Mucosa of stomach (tissue), 1 donor: ENCODE measurements around the gene SUGCT.

Source experiments
- H3K27me3 ChIP-seq: one replicate; pipeline ENCODE4 v1.7.0; 2013; ENCODE audit warnings: mild to moderate bottlenecking, low read length; ENCODE audit not compliant: control insufficient read depth, insufficient read depth
- H3K36me3 ChIP-seq: one replicate; pipeline ENCODE4 v1.7.0; 2013; ENCODE audit warnings: low read length; ENCODE audit not compliant: control insufficient read depth, insufficient read depth
- H3K4me1 ChIP-seq: one replicate; pipeline ENCODE4 v1.7.0; 2013; ENCODE audit warnings: mild to moderate bottlenecking, low read length; ENCODE audit not compliant: control insufficient read depth, insufficient read depth
- H3K4me3 ChIP-seq: one replicate; pipeline ENCODE4 v1.7.0; 2013; ENCODE audit warnings: low read length
- H3K9ac ChIP-seq: one replicate; pipeline ENCODE4 v1.7.0; 2013; ENCODE audit warnings: mild to moderate bottlenecking, low read length, moderate library complexity
- H3K9me3 ChIP-seq: one replicate; pipeline ENCODE4 v1.7.0; 2013; ENCODE audit warnings: mild to moderate bottlenecking, low read length, moderate library complexity; ENCODE audit not compliant: control insufficient read depth
- donor health status: Pancreatic carcinoma.

SUGCT gene

GRCh38 chr7:40134428-40135316 is at the start of gene SUGCT, which contains the start of gene MPLKIP:
SUGCT (plus strand) TSS chr7:40135005.
MPLKIP (minus strand) TSS chr7:40134622; CDS start chr7:40134567, 55 bp downstream.
- Histone ChIP-seq H3K4me3 (peak within 1 kb of the TSS; percentile 100), H3K9ac (peak within 1 kb of the TSS; percentile 98), H3K4me1 (peaks cover 4% of the 10 kb centered on the region), H3K27me3 (peaks cover 6% of the 10 kb centered on the region), H3K9me3 (no peaks in the 10 kb centered on the region), H3K36me3 (no peaks in the 10 kb centered on the region)

GRCh38 chr7:40092182-40092581 is 42.6 kb upstream of the SUGCT start:
- Histone ChIP-seq H3K36me3 (no peaks in the 10 kb centered on the region), H3K27me3 (no peaks in the 10 kb centered on the region), H3K9ac (no peak overlapping the region), H3K9me3 (no peaks in the 10 kb centered on the region), H3K4me1 (no peaks in the 10 kb centered on the region), H3K4me3 (no peak overlapping the region)

GRCh38 chr7:40093631-40094350 is 41.0 kb upstream of the SUGCT start:
- no peaks in the 10 kb centered on the region for H3K27me3 ChIP-seq
- no peak overlapping the region for H3K9ac ChIP-seq
- no peaks in the 10 kb centered on the region for H3K4me1 ChIP-seq
- no peaks in the 10 kb centered on the region for H3K9me3 ChIP-seq
- no peaks in the 10 kb centered on the region for H3K36me3 ChIP-seq
- no peak overlapping the region for H3K4me3 ChIP-seq

GRCh38 chr7:40095230-40095629 is 39.6 kb upstream of the SUGCT start:
- Histone ChIP-seq H3K9me3 (no peaks in the 10 kb centered on the region), H3K4me3 (no peak overlapping the region), H3K36me3 (no peaks in the 10 kb centered on the region), H3K4me1 (no peaks in the 10 kb centered on the region), H3K9ac (no peak overlapping the region), H3K27me3 (no peaks in the 10 kb centered on the region)

GRCh38 chr7:40095695-40096327 is 39.0 kb upstream of the SUGCT start:
- Histone ChIP-seq H3K27me3 (no peaks in the 10 kb centered on the region), H3K9ac (no peak overlapping the region), H3K4me1 (no peaks in the 10 kb centered on the region), H3K4me3 (no peak overlapping the region), H3K36me3 (no peaks in the 10 kb centered on the region), H3K9me3 (no peaks in the 10 kb centered on the region)

GRCh38 chr7:40097728-40098127 is 37.1 kb upstream of the SUGCT start:
- no peaks in the 10 kb centered on the region for H3K4me1 ChIP-seq
- H3K27me3 ChIP-seq = no peaks in the 10 kb centered on the region
- no peaks in the 10 kb centered on the region for H3K9me3 ChIP-seq
- H3K4me3 ChIP-seq = no peak overlapping the region
- no peaks in the 10 kb centered on the region for H3K36me3 ChIP-seq
- H3K9ac ChIP-seq = no peak overlapping the region

GRCh38 chr7:40098810-40099209 is 36.0 kb upstream of the SUGCT start:
- Histone ChIP-seq H3K27me3 (no peaks in the 10 kb centered on the region), H3K4me1 (no peaks in the 10 kb centered on the region), H3K4me3 (no peak overlapping the region), H3K9me3 (no peaks in the 10 kb centered on the region), H3K36me3 (no peaks in the 10 kb centered on the region), H3K9ac (no peak overlapping the region)

- no peaks in the 10 kb centered on the region for H3K4me1 ChIP-seq
- no peaks in the 10 kb centered on the region for H3K36me3 ChIP-seq
- no peaks in the 10 kb centered on the region for H3K9me3 ChIP-seq
- no peaks in the 10 kb centered on the region for H3K27me3 ChIP-seq
- H3K9ac ChIP-seq = no peak overlapping the region
- H3K4me3 ChIP-seq = no peak overlapping the region
These were observed 35.0 kb upstream of the SUGCT start for GRCh38 chr7:40099837-40100236.

GRCh38 chr7:40101201-40101600 is 33.6 kb upstream of the SUGCT start:
- Histone ChIP-seq H3K9me3 (no peaks in the 10 kb centered on the region), H3K4me1 (no peaks in the 10 kb centered on the region), H3K27me3 (no peaks in the 10 kb centered on the region), H3K36me3 (no peaks in the 10 kb centered on the region), H3K4me3 (no peak overlapping the region), H3K9ac (no peak overlapping the region)

- Histone ChIP-seq H3K9me3 (no peaks in the 10 kb centered on the region), H3K9ac (no peak overlapping the region), H3K4me1 (no peaks in the 10 kb centered on the region), H3K36me3 (no peaks in the 10 kb centered on the region), H3K27me3 (no peaks in the 10 kb centered on the region), H3K4me3 (no peak overlapping the region)
These were observed 31.9 kb upstream of the SUGCT start for GRCh38 chr7:40102897-40103296.

GRCh38 chr7:40105879-40106473 is 28.8 kb upstream of the SUGCT start:
- Histone ChIP-seq H3K36me3 (no peaks in the 10 kb centered on the region), H3K27me3 (no peaks in the 10 kb centered on the region), H3K9ac (no peak overlapping the region), H3K9me3 (no peaks in the 10 kb centered on the region), H3K4me1 (no peaks in the 10 kb centered on the region), H3K4me3 (no peak overlapping the region)
